Activated naive CD4-positive, alpha-beta T cell treated with anti-CD3 and anti-CD28 coated beads, Interleukin-2, amount 10 ng/mL, durations not matched to agents 7 days and 5 days (primary cell): Measurements from ENCODE around the gene ERICH4.
"Not testable (repeated sequence)": the region's sequence is repeated elsewhere in the genome, so short reads cannot be mapped to it uniquely, and the experiment has no call there.

ENCODE experiments used
- CTCF ChIA-PET: fragments of 350-600 bp; sonication (Branson Sonifier 250); formaldehyde crosslinking; loops from one replicate; lab custom pipeline; 2021; ENCODE audit warnings: antibody characterized with exemption; lab: Charles Lee
- DNase-seq: peaks from one replicate; pipeline ENCODE4 v3.0.0-alpha.2; 2020
- H3K27ac Mint-ChIP-seq: one replicate; pipeline ENCODE4 v1.8.0; 2021; ENCODE audit warnings: mild to moderate bottlenecking, moderate library complexity, mixed read lengths
- H3K27me3 Mint-ChIP-seq: one replicate; pipeline ENCODE4 v1.8.0; 2021; ENCODE audit warnings: mild to moderate bottlenecking, mixed read lengths
- H3K36me3 Mint-ChIP-seq: one replicate; pipeline ENCODE4 v1.8.0; 2021; ENCODE audit warnings: mixed read lengths
- H3K4me1 Mint-ChIP-seq: one replicate; pipeline ENCODE4 v1.8.0; 2021; ENCODE audit warnings: mixed read lengths
- H3K4me3 Mint-ChIP-seq: one replicate; pipeline ENCODE4 v1.8.0; 2021; ENCODE audit warnings: mild to moderate bottlenecking, moderate library complexity, mixed read lengths
- H3K9me3 Mint-ChIP-seq: one replicate; pipeline ENCODE4 v1.8.0; 2021; ENCODE audit warnings: mixed read lengths

Gene ERICH4

GRCh38 chr19:41455936-41456335 is 13.0 kb downstream of the ERICH4 start:
- H3K27me3 Mint-ChIP-seq: peaks cover 4% of the 10 kb centered on the region
- H3K4me1 Mint-ChIP-seq: peaks cover 41% of the 10 kb centered on the region
- H3K36me3 Mint-ChIP-seq: no peaks in the 10 kb centered on the region
- no peak overlapping the region for H3K27ac Mint-ChIP-seq
- DNase-seq: no peak
- CTCF ChIA-PET: interaction anchor here (1.0 to 3.0 kb wide), 3 partner anchors 8 to 114 kb away, joined by 3 to 15 read pairs (median 9); no protein-coding TSS in a partner anchor
- no peaks in the 10 kb centered on the region for H3K9me3 Mint-ChIP-seq
- no peak overlapping the region for H3K4me3 Mint-ChIP-seq

- Mint-ChIP-seq H3K27me3 (peaks cover 6% of the 10 kb centered on the region), H3K36me3 (no peaks in the 10 kb centered on the region), H3K9me3 (no peaks in the 10 kb centered on the region), H3K4me3 (no peak overlapping the region), H3K4me1 (peaks cover 41% of the 10 kb centered on the region), H3K27ac (peak overlapping the region; percentile 49)
- CTCF ChIA-PET: interaction anchor here (0.6 to 3.0 kb wide), 6 partner anchors 9 to 252 kb away, joined by 3 to 15 read pairs (median 6); no protein-coding TSS in a partner anchor
- DNase-seq: no peak
Measured at GRCh38 chr19:41456342-41456918, 13.5 kb downstream of the ERICH4 start.

- peak overlapping the region; percentile 56 for H3K27ac Mint-ChIP-seq
- DNase-seq: peak; percentile 40
- H3K27me3 Mint-ChIP-seq: peaks cover 8% of the 10 kb centered on the region
- peak overlapping the region; percentile 8 for H3K4me3 Mint-ChIP-seq
- no peaks in the 10 kb centered on the region for H3K9me3 Mint-ChIP-seq
- CTCF ChIA-PET: interaction anchor here (0.6 to 3.0 kb wide), 7 partner anchors 9 to 252 kb away, joined by 3 to 15 read pairs (median 7); no protein-coding TSS in a partner anchor
- peaks cover 41% of the 10 kb centered on the region for H3K4me1 Mint-ChIP-seq
- no peaks in the 10 kb centered on the region for H3K36me3 Mint-ChIP-seq
Measured at GRCh38 chr19:41457241-41457640, 14.3 kb downstream of the ERICH4 start.

GRCh38 chr19:41462497-41462896 is 19.5 kb downstream of the ERICH4 start:
- no peak for DNase-seq
- Mint-ChIP-seq H3K36me3 (no peaks in the 10 kb centered on the region), H3K9me3 (no peaks in the 10 kb centered on the region), H3K27me3 (peaks cover 12% of the 10 kb centered on the region), H3K4me1 (peaks cover 24% of the 10 kb centered on the region), H3K27ac (no peak overlapping the region), H3K4me3 (no peak overlapping the region)
- CTCF ChIA-PET: no interaction called here

- peak overlapping the region; percentile 11 for H3K4me3 Mint-ChIP-seq
- H3K27ac Mint-ChIP-seq: peak overlapping the region; percentile 46
- H3K27me3 Mint-ChIP-seq: peaks cover 15% of the 10 kb centered on the region
- CTCF ChIA-PET, H3K36me3 Mint-ChIP-seq, H3K9me3 Mint-ChIP-seq, DNase-seq: not testable (repeated sequence)
- H3K4me1 Mint-ChIP-seq: peaks cover 15% of the 10 kb centered on the region
Measured at GRCh38 chr19:41463257-41464256, 20.6 kb downstream of the ERICH4 start.

GRCh38 chr19:41476583-41476982 is 33.6 kb downstream of the ERICH4 start:
- no peak for DNase-seq
- H3K9me3 Mint-ChIP-seq: no peaks in the 10 kb centered on the region
- no peak overlapping the region for H3K27ac Mint-ChIP-seq
- no peaks in the 10 kb centered on the region for H3K36me3 Mint-ChIP-seq
- H3K27me3 Mint-ChIP-seq: peaks cover 53% of the 10 kb centered on the region
- no peaks in the 10 kb centered on the region for H3K4me1 Mint-ChIP-seq
- CTCF ChIA-PET: interaction anchor here (1.3 kb wide), 1 partner anchor 28 kb away, joined by 3 read pairs; no protein-coding TSS in a partner anchor
- no peak overlapping the region for H3K4me3 Mint-ChIP-seq

- no peak for DNase-seq
- H3K36me3 Mint-ChIP-seq: no peaks in the 10 kb centered on the region
- no peaks in the 10 kb centered on the region for H3K9me3 Mint-ChIP-seq
- CTCF ChIA-PET: interaction anchor here (1.3 kb wide), 1 partner anchor 29 kb away, joined by 3 read pairs; no protein-coding TSS in a partner anchor
- no peak overlapping the region for H3K27ac Mint-ChIP-seq
- H3K4me1 Mint-ChIP-seq: no peaks in the 10 kb centered on the region
- peaks cover 51% of the 10 kb centered on the region for H3K27me3 Mint-ChIP-seq
- H3K4me3 Mint-ChIP-seq: no peak overlapping the region
Measured at GRCh38 chr19:41478171-41478570, 35.2 kb downstream of the ERICH4 start.

GRCh38 chr19:41478875-41479756 is 36.2 kb downstream of the ERICH4 start:
- Mint-ChIP-seq H3K9me3 (no peaks in the 10 kb centered on the region), H3K4me3 (no peak overlapping the region)
- CTCF ChIA-PET: no interaction called here

GRCh38 chr19:41479757-41480191 is 36.8 kb downstream of the ERICH4 start:
- Mint-ChIP-seq H3K9me3 (no peaks in the 10 kb centered on the region), H3K27me3 (peaks cover 46% of the 10 kb centered on the region)
- no peak for DNase-seq

More at GRCh38 chr19:41478875-41479756, 36.2 kb downstream of the ERICH4 start:
- Mint-ChIP-seq H3K36me3 (no peaks in the 10 kb centered on the region), H3K4me1 (no peaks in the 10 kb centered on the region), H3K27me3 (peaks cover 52% of the 10 kb centered on the region), H3K27ac (no peak overlapping the region)
- no peak for DNase-seq

GRCh38 chr19:41480336-41480735 is 37.4 kb downstream of the ERICH4 start:
- H3K36me3 Mint-ChIP-seq: no peaks in the 10 kb centered on the region
- H3K4me1 Mint-ChIP-seq: no peaks in the 10 kb centered on the region
- H3K4me3 Mint-ChIP-seq: no peak overlapping the region
- CTCF ChIA-PET: no interaction called here
- no peak for DNase-seq
- peaks cover 48% of the 10 kb centered on the region for H3K27me3 Mint-ChIP-seq
- H3K9me3 Mint-ChIP-seq: no peaks in the 10 kb centered on the region
- H3K27ac Mint-ChIP-seq: no peak overlapping the region

More at GRCh38 chr19:41479757-41480191, 36.8 kb downstream of the ERICH4 start:
- Mint-ChIP-seq H3K4me3 (no peak overlapping the region), H3K36me3 (no peaks in the 10 kb centered on the region), H3K4me1 (no peaks in the 10 kb centered on the region), H3K27ac (no peak overlapping the region)
- CTCF ChIA-PET: no interaction called here

- no peak for DNase-seq
- Mint-ChIP-seq H3K4me3 (no peak overlapping the region), H3K36me3 (no peaks in the 10 kb centered on the region), H3K9me3 (peaks cover 2% of the 10 kb centered on the region), H3K27me3 (peaks cover 53% of the 10 kb centered on the region), H3K27ac (no peak overlapping the region), H3K4me1 (no peaks in the 10 kb centered on the region)
- CTCF ChIA-PET: no interaction called here
Measured at GRCh38 chr19:41484822-41485221, 41.9 kb downstream of the ERICH4 start.

- not testable (repeated sequence) for H3K4me1 Mint-ChIP-seq, H3K36me3 Mint-ChIP-seq, H3K9me3 Mint-ChIP-seq, DNase-seq, H3K4me3 Mint-ChIP-seq, H3K27ac Mint-ChIP-seq
- H3K27me3 Mint-ChIP-seq: peaks cover 39% of the 10 kb centered on the region
- CTCF ChIA-PET: interaction anchor here (0.6 kb wide), 1 partner anchor 266 kb away, joined by 3 read pairs; no protein-coding TSS in a partner anchor
Measured at GRCh38 chr19:41486953-41487352, 44.0 kb downstream of the ERICH4 start.

GRCh38 chr19:41492843-41493242 is 49.9 kb downstream of the ERICH4 start:
- H3K27me3 Mint-ChIP-seq: peaks cover 18% of the 10 kb centered on the region
- no peak overlapping the region for H3K4me3 Mint-ChIP-seq
- H3K36me3 Mint-ChIP-seq: no peaks in the 10 kb centered on the region
- DNase-seq: no peak
- H3K4me1 Mint-ChIP-seq: no peaks in the 10 kb centered on the region
- H3K9me3 Mint-ChIP-seq: no peaks in the 10 kb centered on the region
- no peak overlapping the region for H3K27ac Mint-ChIP-seq
- CTCF ChIA-PET: no interaction called here
